NCI-H2107 treated with DMSO at 0.1 percent for 48 hours (cell line): ENCODE results near the gene INHBB.
"Not testable (repeated sequence)": the region's sequence is repeated elsewhere in the genome, so short reads cannot be mapped to it uniquely, and the experiment has no call there.

Source experiments
- DNase-seq: peaks from one replicate; lab custom pipeline; 2025; ENCODE audit not compliant: unreplicated experiment; lab: John Stamatoyannopoulos, UW

Gene INHBB

DNA sequence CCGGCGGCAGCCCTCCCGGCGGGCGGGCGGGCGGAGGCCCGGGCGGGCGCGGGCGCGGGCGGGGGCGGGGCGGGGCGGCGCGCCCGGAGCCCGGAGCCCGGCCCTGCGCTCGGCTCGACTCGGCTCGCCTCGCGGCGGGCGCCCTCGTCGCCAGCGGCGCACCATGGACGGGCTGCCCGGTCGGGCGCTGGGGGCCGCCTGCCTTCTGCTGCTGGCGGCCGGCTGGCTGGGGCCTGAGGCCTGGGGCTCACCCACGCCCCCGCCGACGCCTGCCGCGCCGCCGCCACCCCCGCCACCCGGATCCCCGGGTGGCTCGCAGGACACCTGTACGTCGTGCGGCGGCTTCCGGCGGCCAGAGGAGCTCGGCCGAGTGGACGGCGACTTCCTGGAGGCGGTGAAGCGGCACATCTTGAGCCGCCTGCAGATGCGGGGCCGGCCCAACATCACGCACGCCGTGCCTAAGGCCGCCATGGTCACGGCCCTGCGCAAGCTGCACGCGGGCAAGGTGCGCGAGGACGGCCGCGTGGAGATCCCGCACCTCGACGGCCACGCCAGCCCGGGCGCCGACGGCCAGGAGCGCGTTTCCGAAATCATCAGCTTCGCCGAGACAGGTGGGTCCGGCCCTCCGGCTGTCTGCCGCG is at the start of gene INHBB:
TSS of gene INHBB (plus strand) at position 111 of the 641 bp plus-strand sequence. CDS start at position 164, 53 bp downstream.
- DNase-seq = no peak

- DNase-seq = no peak
Measured at GRCh38 chr2:120298173-120298835, 47.6 kb upstream of the INHBB start.

DNA sequence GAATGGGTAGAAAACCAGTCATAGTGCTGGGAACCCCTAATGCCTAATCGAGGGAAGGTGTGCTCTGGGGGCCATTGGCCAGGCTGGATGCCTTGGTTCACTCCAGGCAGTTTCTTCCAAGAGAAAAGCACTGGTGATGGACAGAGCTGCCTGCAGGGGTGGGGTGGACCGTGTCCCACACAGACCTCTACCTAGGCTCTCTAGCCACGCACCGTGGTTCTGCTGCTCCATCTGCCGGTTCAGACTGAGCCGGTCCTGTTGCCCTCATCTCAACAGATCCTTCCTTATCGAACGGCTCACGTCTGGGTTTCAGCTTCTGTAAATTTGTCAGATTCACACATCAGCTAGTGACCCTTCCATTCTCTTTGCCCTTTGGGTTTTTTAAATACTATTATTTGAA is 46.9 kb upstream of the INHBB start:
- no peak for DNase-seq

DNA sequence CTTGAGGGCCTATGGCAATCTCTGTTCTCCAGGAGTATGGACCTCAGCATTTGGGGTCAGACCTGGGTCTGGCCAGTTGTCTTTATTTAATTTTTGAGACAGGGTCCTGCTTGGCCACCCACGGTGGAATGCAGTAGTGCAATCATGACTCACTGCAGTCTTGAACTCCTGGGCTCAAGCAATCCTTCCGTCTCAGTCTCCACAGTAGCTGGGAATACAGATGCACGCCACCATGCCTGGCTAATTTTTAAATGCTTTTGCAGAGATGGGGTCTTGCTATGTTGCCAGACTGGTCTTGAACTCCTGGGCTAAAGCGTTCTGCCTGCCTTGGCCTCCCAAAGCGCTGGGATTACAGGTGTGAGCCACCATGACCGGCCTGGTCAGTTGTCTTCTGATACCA is 46.4 kb upstream of the INHBB start:
- DNase-seq = no peak

GRCh38 chr2:120300385-120300784 is 45.6 kb upstream of the INHBB start:
- DNase-seq = no peak

DNA sequence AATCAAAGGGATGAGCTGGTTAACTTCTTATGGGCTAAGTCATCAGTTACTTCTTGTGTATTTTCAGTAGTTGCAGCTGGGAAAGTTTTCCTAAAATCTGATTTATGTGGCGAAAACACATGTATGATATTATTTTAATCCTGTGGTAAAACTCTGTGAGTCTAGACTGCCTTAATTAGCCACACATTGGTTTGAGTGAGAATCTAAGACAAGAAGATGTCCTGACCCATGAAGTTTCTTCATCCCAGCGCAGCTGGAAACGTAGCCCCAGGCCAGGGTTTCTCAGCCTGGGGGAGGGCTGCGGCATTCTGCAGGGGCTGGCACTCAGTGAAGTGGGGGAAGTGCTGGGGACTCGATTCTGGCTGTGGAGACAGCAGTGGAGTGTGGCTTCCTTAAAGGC is 44.7 kb upstream of the INHBB start:
- no peak for DNase-seq

DNA sequence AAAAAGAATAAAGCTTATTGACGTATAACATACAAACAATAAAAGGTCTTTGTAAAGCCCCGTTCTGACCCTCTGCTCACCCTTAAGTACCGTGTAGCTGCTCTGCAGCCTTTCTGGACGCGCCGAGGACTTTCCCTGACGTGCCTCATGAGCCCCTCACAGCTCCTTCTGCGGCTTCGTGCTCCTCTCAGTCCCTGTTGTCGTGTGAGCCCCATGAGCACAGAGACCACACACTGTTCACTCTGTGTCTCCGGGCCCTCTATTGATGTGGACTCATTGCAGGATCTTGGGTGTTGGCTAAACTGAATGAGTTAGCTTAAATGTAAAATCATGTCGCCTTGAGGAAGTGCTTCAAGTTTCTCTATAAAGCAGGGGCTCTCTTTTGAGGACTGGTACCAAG is 43.6 kb upstream of the INHBB start:
- DNase-seq = no peak

GRCh38 chr2:120303177-120303576 is 42.8 kb upstream of the INHBB start:
- DNase-seq = no peak

DNA sequence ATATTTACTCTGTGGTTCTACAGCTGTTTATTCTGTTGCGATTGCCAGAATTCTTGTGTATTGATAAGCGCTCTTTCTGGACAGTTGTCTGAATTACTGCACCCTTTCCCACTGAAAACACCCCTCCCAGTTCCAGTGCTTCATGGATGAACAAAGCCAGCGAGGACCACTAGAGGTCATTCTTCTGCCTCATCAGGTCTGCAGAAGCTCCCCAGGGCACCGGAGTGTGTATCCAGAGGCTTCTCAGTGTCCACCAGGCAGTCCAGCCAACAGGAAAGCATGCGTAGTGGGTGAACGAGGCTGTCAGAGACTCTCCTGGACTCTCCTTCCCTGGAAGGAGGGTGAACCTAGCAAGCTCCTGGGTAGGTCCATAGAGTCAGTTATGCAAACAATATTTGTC is 40.6 kb upstream of the INHBB start:
- DNase-seq = no peak

DNA sequence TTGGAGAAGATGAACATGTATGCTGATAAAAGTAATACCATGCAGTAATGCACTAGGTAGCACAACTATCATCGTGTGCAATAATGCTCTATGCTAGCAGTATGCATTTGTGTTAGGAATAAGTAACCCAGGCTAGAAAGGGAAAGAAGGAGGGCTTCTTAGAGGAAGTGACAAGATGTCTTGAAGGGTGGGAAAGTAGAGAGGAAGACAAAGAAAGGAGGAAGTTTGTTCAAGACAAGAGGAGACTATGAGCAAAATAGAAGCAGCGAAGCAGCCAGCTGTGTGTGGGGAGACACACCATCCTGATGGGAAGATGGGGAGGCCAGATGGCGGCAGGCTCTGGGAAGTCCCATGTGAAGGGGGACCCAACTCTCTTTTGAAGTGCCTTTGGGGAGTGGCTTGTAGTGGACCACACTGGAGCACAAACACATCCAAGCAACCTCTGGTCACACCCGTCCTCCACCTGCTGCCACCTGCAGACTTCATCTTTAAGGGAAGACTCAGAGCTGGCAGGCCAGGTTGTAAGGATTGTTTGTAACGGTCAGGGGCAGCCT is 39.9 kb upstream of the INHBB start:
- no peak for DNase-seq

DNA sequence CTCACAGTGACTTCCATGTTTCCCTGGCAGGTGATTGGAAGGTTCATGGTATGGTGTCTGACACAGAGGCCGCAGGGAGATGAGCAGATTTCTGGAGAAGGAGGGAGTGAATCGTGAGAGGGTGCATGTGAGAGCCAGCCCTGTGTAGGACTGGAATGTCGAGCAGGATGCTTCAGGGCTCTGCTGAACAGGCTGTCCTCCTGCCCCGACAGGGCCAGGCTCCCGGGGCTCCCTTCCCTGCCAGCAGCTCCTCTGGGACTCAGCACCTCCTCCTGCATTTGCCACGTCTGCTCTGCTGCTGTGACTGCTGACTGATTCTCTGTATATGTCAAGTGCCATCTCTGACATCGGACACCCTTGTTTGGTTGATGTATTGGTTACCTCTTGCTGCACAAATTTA is 38.5 kb upstream of the INHBB start:
- peak; percentile 57 for DNase-seq

DNA sequence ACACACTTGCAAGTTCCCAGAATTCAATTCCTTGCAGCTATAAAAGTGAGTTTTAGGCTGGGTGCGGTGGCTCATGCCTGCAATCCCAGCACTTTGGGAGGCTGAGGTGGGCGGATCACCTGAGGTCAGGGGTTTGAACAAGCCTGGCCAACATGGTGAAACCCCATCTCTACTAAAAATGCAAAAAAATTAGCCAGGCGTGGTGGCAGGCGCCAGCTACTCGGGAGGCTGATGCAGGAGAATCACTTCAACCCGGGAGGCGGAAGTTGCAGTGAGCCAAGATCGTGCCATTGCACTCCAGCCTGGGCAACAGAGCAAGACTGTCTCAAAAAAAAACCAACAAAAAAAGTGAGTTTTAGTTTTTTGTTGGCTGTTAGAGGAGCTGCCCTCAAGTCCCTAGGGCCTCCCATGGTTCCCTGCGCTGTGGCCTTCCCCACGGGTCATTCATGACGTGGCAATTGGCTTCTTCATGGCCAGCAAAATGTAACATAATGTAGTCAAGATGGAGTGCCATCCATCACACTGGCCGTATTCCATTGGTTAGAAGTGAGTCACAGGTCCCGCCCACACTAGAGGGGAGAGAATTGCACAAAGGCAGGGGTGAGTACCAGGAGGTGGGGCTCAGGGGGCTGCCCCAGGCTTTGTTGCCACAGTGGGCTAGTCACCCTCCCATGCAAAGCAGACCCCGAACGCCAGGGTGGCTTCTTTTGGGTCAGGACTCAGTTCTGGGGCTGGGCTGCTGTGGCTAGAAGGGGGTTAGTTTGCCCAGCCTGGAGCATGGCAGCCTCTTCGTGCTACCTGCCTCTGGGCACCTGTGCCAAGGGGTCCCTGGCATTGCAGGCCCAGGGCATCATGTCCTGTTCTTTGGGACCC is 37.7 kb upstream of the INHBB start:
- DNase-seq = no peak

- peak; percentile 9 for DNase-seq
Measured at GRCh38 chr2:120310136-120310535, 35.8 kb upstream of the INHBB start.

DNA sequence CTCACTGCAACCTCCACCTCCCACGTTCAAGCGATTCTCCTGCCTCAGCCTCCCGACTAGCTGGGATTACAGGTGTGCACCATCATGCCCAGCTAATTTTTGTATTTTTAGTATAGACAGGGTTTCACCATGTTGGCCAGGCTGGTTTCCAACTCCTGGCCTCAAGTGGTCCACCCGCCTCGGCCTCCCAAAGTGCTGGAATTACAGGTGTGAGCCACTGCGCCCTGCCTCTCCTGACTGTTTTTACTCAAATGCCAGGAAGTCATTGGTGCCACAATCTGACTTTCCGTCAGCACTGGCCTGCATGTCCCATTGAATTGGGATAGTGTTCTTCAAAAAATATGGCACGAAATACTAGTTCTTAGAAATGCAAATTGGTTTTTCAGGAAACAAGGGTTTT is 35.1 kb upstream of the INHBB start:
- not testable (repeated sequence) for DNase-seq

DNA sequence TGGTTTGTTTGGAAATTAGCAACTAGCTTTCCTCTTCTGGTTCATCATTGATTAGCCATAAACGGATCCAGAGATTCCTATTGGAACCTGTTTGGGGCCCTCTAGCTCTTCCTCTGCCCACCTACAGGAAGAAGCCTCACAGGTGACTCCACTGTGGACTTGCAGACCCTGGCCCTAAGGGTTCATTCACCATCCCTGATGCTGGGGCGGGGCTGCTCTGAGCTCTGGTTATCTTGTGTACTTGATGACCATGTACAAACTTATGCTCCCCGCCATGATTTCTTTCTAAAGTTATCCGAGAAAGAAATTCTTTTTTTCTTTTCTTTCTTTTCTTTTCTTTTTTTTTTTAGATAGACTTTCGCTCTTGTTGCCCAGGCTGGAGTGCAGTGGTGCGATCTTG is 33.9 kb upstream of the INHBB start:
- no peak for DNase-seq

DNA sequence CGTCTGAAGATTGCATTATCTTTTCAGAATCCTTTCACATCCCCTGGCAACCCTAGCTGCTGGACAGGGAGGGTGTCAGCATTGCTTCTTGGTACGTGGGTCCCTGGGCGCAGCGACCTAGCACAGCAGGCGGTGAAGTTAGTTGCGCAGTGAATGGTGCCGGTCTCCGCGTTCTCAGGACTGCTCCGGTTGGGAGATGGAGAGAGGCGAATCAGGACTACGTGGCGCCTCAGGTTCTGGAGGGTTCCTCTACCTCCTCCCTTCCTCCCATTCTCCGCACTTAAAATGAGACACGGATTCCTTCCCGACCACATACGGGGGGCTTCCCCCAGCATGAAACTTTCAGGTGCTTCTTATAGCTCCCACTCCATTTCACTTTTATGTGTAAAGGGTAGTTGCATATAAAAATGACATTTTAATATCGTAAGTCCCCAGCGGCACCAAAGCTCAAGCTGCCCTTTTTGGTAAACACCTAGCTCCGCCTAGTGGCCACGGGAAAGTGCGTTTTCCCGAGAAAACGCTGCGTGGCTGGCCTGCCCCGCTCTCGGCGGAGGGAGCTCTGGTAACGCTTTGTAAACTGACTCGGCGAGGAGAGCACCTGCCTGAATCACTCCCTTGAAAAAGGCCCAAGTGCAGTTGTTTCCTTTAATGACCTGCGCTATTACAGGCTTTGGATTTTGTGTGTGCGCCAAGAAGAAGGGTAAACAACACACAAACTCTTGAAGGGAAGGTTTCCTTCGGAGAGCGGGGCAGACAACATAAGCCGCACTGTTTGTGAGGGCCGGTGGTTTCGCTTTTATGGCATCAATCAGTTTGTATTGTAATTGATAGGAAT is 32.9 kb upstream of the INHBB start:
- peak; percentile 76 for DNase-seq

DNA sequence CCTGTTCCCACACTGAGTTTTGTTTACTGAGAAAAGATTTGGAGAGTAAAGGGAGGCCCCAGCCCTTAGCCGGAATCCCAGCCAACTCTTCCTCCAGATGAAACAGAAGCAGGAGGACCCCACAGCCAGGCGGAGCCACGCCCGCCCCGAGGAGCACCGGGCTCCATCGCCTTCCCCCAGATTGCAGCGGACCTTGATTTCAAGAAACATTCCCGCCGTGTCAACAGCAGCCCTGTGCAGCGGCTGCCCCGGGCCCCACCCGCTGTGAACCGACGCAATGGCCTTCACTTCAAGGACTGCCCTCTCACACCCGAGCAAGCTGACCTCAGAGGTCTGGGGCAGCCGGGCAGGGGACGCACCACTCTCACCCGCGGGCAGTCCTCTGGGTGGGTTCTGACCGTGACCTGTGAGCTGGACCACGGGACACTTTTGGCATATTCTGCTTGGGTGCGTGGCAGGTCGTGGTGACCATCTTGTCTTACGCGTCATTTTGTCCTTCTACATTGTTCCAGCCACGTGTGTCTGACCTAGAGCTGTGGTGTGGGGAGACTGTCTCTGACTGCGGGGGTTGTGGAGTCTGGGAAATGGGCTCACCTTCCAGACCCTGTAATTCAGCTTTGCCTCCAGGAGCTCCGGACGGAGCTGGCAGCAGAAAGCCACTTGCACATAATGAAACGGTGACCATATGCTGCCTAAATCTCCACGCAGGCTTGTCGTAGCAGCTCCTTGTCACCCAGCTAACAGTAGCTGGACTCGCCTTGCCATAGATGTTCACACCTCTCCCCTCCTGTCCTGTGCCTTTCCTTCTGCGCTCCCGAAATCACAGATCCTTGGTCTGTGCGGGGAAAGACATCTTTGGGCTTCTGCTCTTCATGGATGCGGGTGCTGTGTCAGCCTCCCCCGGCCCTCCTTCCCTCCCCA is 32.0 kb upstream of the INHBB start:
- no peak for DNase-seq

DNA sequence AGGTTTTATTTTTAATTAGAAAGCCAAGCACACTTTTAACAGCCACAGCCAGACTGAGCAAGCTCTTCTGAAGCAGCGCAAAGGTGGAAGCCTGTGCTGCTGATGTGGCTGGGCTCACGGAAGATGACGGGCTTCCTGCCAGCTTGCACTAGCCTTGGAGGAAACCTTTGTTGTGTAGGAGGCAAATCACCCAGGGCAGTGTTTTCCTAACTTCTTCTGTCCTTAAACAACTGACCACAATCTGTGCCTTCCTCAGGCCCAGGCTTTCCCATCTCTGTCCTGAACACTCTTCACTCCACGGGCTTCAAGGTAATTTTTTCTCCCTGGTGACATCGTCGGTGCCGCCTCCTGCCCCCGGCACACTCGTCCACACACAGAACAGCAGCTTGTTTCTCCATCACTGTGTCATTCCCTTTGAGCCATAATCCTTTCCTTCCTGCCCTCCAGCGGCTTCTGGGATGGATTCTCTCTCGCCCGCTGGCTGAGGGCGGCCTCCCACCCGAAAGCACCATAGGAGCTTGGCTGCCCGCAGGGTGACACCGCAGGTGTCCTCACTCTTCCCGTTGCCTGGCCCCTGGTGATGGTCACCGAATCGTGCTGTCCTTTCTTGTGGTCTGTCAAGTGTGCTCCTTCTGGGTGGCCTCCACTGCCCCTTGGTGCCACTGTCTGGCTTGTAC is 31.1 kb upstream of the INHBB start:
- DNase-seq = no peak

DNA sequence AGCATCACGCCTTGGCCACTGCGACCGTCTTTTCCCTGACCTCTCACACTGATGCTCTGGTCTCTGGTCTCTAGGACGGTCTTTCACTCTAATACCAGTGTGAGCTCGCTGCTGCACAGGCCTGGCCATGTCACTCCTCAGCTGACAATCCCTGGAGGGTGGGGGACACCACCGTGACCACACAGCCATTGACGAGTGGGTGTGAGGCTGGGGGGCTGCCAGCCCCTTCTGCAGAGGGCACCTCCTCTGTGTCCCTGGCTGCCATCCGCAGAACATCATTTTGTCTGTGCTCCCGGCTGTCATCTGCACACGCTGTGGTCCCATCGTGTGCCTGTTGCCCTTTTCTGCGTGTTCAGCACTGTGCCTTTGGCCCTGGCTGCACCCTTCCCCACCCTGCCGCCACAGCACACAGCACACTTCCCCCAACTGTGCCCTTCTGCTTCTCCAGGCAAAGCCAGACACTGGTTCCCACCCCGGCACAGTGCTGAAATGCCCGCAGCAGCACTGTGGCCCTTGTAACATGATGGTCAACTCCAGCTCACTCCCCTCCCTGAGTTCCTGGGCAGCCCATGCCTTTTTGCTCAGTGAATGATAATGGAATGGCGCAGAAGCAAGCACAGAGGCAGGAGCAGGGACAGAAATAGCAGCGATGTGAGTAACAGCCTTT is 30.4 kb upstream of the INHBB start:
- DNase-seq = no peak
